Articular chondrocyte of knee joint (primary cell): ENCODE data around the gene LIN54. TPM values are rescaled to one million over a fixed set of nuclear protein-coding genes. Genes with fewer than 3 reads are reported as not detected.

ENCODE experiments used
- small RNA-seq: library from RNA; depleted of rRNA; stranded (forward); fragments of <200 nt; gene quantifications from one replicate; pipeline ENCODE3, GENCODE V24; 2012
- total RNA-seq: library from RNA; depleted of rRNA; stranded (reverse); fragments of >200 nt; gene quantifications from 2 replicates; pipeline ENCODE4 v1.2.3, GENCODE V29; 2012

LIN54 gene
- total RNA-seq = 23.9 and 27.3 TPM in 2 replicates

GRCh38 chr4:83010522-83011318 is at the start of gene LIN54:
Gene LIN54 (minus strand): TSS chr4:83010823. CDS start chr4:82984844, 25,979 bp downstream.

GRCh38 chr4:83034630-83035494 is 24.2 kb upstream of the LIN54 start, which contains the start of gene COPS4:
Gene COPS4 (plus strand): TSS chr4:83035183. CDS start chr4:83035225, 42 bp downstream.

GRCh38 chr4:82900411-82901182 is 110.0 kb downstream of the LIN54 start, which contains the start of gene THAP9:
Gene THAP9 (plus strand): TSS chr4:82900735. CDS start chr4:82900803, 68 bp downstream.

GRCh38 chr4:82890901-82891706 is 119.5 kb downstream of the LIN54 start, which contains the start of gene SEC31A:
Gene SEC31A (minus strand): TSS chr4:82891153. CDS start chr4:82881936, 9,217 bp downstream.

Small RNA genes within 50 kb of the gene (small RNA-seq; reads per million reads assigned to genes)
- not detected for gene RF00019
- not detected for gene RNU6-615P

Other genes with a start within 250 kb of the LIN54 start
- 5.1 and 12.4 TPM in 2 replicates for gene SCD5, start 212.0 kb downstream of the LIN54 start, total RNA-seq
- gene SEC31A, start 119.7 kb downstream of the LIN54 start, total RNA-seq = 492 and 506 TPM in 2 replicates
- gene THAP9, start 110.1 kb downstream of the LIN54 start, total RNA-seq = 6.3 and 7.4 TPM in 2 replicates
- gene COPS4, start 24.4 kb upstream of the LIN54 start, total RNA-seq = 91.3 and 122 TPM in 2 replicates
- 0.76 and 1.7 TPM in 2 replicates for gene PLAC8, start 103.9 kb upstream of the LIN54 start, total RNA-seq